Dendritic cell treated with granulocyte-macrophage colony-stimulating factor and Interleukin-4, amounts not matched to agents 40 ng/mL and 50 ng/mL, for 4 days (primary cell): ENCODE data around the gene SLC27A3.

Source experiments
- H3K27ac Mint-ChIP-seq: one replicate; pipeline ENCODE4 v1.8.0; 2022; ENCODE audit warnings: mild to moderate bottlenecking, mixed read lengths
- H3K27me3 Mint-ChIP-seq: one replicate; pipeline ENCODE4 v1.8.0; 2022; ENCODE audit warnings: mild to moderate bottlenecking, mixed read lengths
- H3K36me3 Mint-ChIP-seq: one replicate; pipeline ENCODE4 v1.8.0; 2022; ENCODE audit warnings: low read depth, mixed read lengths
- H3K4me1 Mint-ChIP-seq: one replicate; pipeline ENCODE4 v1.8.0; 2022; ENCODE audit warnings: low read depth, mixed read lengths
- H3K4me3 Mint-ChIP-seq: one replicate; pipeline ENCODE4 v1.8.0; 2022; ENCODE audit warnings: mild to moderate bottlenecking, moderate library complexity, mixed read lengths
- H3K9me3 Mint-ChIP-seq: one replicate; pipeline ENCODE4 v1.8.0; 2022; ENCODE audit warnings: mixed read lengths
- intact Hi-C: fragments of 100-400 bp; cut with micrococcal nuclease; formaldehyde crosslinking; loops from one replicate; pipeline ENCODE4 v1.15.0; 2022

Gene SLC27A3

DNA sequence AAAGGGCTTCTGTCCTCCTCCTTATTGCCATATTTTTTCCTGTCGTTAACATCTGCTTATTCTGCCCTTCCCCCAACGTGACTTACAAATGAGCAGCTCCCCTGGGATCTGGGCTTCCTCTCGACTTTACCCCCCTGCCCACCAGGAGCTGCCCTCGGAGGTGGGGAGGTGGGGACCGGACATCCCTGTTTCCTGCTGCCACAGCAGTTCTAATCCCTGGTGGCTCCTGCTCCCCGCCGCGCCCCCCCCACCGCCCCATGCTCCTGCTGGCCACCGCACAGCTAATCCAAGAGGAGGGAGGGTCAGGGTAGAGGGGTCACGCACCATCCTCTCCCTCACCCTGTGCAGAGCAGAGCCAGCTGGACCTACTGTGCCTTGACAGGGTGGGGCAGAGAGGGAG, 4.4 kb upstream of the SLC27A3 start:
- peaks cover 83% of the 10 kb centered on the region for H3K4me1 Mint-ChIP-seq
- no peaks in the 10 kb centered on the region for H3K9me3 Mint-ChIP-seq
- H3K36me3 Mint-ChIP-seq, result peaks cover 81% of the 10 kb centered on the region
- H3K4me3 Mint-ChIP-seq, result peak overlapping the region; percentile 59
- H3K27me3 Mint-ChIP-seq, result no peaks in the 10 kb centered on the region
- H3K27ac Mint-ChIP-seq, result peak overlapping the region; percentile 83
- intact Hi-C loops, result no loop called here

GRCh38 chr1:153771261-153771660, 3.9 kb upstream of the SLC27A3 start:
- Mint-ChIP-seq H3K4me3 (peak overlapping the region; percentile 52), H3K36me3 (peaks cover 81% of the 10 kb centered on the region)
- intact Hi-C loops, result no loop called here

GRCh38 chr1:153771841-153772593, 3.2 kb upstream of the SLC27A3 start:
- H3K36me3 Mint-ChIP-seq, result peaks cover 81% of the 10 kb centered on the region
- peak overlapping the region; percentile 63 for H3K4me3 Mint-ChIP-seq
- no peaks in the 10 kb centered on the region for H3K27me3 Mint-ChIP-seq
- peaks cover 90% of the 10 kb centered on the region for H3K4me1 Mint-ChIP-seq
- H3K27ac Mint-ChIP-seq, result peak overlapping the region; percentile 83
- intact Hi-C loops, result no loop called here
- H3K9me3 Mint-ChIP-seq, result no peaks in the 10 kb centered on the region

More at GRCh38 chr1:153771261-153771660, 3.9 kb upstream of the SLC27A3 start:
- H3K27ac Mint-ChIP-seq, result peak overlapping the region; percentile 83
- no peaks in the 10 kb centered on the region for H3K9me3 Mint-ChIP-seq
- no peaks in the 10 kb centered on the region for H3K27me3 Mint-ChIP-seq
- H3K4me1 Mint-ChIP-seq, result peaks cover 84% of the 10 kb centered on the region

GRCh38 chr1:153773096-153773921, 1.9 kb upstream of the SLC27A3 start:
- Mint-ChIP-seq H3K27me3 (no peaks in the 10 kb centered on the region), H3K36me3 (peaks cover 81% of the 10 kb centered on the region), H3K9me3 (no peaks in the 10 kb centered on the region), H3K4me1 (peaks cover 90% of the 10 kb centered on the region), H3K4me3 (peak overlapping the region; percentile 63), H3K27ac (peak overlapping the region; percentile 83)
- intact Hi-C loops, result no loop called here

DNA sequence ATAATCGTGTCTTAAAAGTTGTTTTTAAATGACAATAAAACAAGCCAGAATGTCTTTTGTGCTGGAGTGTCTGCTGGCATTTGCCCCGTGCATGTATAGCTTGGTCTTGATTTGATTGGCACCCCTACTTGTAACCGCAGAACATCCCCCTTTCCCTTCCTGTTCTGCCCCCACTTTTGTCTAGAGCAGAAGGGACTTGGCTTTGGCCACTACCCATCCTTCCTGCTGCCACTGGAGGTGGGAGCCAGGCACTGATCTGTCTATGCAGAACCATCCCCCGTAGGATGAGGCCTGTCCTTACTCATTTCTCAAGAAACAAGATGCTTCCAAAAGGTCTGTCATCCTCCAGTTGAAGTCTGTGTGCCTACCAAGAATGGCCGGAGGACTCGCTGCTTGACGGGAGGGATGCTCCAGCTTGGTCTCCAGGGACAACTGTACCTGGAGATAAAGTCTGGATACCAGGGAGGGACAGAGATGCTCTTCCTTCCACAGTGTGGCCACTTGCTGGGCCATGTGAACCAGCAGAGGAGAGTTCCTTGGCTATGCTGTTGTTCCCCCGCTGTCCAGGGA, 1.1 kb upstream of the SLC27A3 start:
- Mint-ChIP-seq H3K4me1 (peaks cover 90% of the 10 kb centered on the region), H3K27ac (peak overlapping the region; percentile 83), H3K9me3 (no peaks in the 10 kb centered on the region), H3K36me3 (peaks cover 81% of the 10 kb centered on the region), H3K4me3 (peak overlapping the region; percentile 84), H3K27me3 (no peaks in the 10 kb centered on the region)
- intact Hi-C loops, result no loop called here

- H3K27ac Mint-ChIP-seq, result peak overlapping the region; percentile 83
- peaks cover 90% of the 10 kb centered on the region for H3K4me1 Mint-ChIP-seq
- H3K27me3 Mint-ChIP-seq, result no peaks in the 10 kb centered on the region
- H3K9me3 Mint-ChIP-seq, result no peaks in the 10 kb centered on the region
- H3K4me3 Mint-ChIP-seq, result peak overlapping the region; percentile 84
- peaks cover 81% of the 10 kb centered on the region for H3K36me3 Mint-ChIP-seq
- intact Hi-C loops, result no loop called here
These were observed 486 bp downstream of the SLC27A3 start for GRCh38 chr1:153775458-153776327.

DNA sequence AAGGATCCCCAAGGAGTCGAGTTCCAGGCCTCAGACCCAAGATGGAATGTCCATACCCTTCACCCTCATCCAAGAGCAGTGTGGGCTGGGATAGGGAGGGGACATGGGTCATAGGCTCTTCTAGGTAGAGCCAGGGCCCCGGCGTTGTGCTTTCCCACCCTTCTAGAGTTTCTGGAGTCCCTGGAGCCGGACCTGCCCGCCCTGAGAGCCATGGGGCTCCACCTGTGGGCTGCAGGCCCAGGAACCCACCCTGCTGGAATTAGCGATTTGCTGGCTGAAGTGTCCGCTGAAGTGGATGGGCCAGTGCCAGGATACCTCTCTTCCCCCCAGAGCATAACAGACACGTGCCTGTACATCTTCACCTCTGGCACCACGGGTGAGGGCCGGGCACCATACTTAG, 1.1 kb downstream of the SLC27A3 start:
- Mint-ChIP-seq H3K27ac (peak overlapping the region; percentile 83), H3K27me3 (no peaks in the 10 kb centered on the region), H3K36me3 (peaks cover 81% of the 10 kb centered on the region), H3K4me3 (peak overlapping the region; percentile 84), H3K9me3 (no peaks in the 10 kb centered on the region), H3K4me1 (peaks cover 90% of the 10 kb centered on the region)
- intact Hi-C loops, result no loop called here

DNA sequence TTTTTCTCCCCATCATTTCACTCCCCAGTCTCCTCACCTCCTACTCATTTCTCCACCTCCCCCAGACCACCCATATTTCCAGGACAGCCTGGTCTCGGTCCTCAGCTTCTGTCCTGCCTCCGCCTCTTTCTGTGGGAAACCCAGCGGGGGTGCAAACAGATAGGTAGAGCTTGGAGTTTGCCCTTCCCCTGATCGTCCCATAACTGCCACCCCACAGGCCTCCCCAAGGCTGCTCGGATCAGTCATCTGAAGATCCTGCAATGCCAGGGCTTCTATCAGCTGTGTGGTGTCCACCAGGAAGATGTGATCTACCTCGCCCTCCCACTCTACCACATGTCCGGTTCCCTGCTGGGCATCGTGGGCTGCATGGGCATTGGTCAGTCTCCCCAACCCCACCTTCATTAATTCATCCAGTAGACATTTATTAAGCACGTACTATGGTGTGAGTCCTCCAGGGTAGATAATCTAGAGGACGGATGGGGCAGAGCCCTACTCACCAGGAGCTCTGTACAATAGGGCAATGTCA, 1.7 kb downstream of the SLC27A3 start:
- Mint-ChIP-seq H3K9me3 (no peaks in the 10 kb centered on the region), H3K4me3 (peak overlapping the region; percentile 84), H3K27me3 (no peaks in the 10 kb centered on the region), H3K36me3 (peaks cover 76% of the 10 kb centered on the region), H3K27ac (peak overlapping the region; percentile 83), H3K4me1 (peaks cover 87% of the 10 kb centered on the region)
- intact Hi-C loops, result no loop called here

- Mint-ChIP-seq H3K36me3 (peaks cover 69% of the 10 kb centered on the region), H3K9me3 (no peaks in the 10 kb centered on the region), H3K4me1 (peaks cover 87% of the 10 kb centered on the region), H3K27me3 (no peaks in the 10 kb centered on the region), H3K4me3 (peak overlapping the region; percentile 84), H3K27ac (peak overlapping the region; percentile 83)
- intact Hi-C loops, result no loop called here
These were observed 2.4 kb downstream of the SLC27A3 start for GRCh38 chr1:153777648-153778047.

DNA sequence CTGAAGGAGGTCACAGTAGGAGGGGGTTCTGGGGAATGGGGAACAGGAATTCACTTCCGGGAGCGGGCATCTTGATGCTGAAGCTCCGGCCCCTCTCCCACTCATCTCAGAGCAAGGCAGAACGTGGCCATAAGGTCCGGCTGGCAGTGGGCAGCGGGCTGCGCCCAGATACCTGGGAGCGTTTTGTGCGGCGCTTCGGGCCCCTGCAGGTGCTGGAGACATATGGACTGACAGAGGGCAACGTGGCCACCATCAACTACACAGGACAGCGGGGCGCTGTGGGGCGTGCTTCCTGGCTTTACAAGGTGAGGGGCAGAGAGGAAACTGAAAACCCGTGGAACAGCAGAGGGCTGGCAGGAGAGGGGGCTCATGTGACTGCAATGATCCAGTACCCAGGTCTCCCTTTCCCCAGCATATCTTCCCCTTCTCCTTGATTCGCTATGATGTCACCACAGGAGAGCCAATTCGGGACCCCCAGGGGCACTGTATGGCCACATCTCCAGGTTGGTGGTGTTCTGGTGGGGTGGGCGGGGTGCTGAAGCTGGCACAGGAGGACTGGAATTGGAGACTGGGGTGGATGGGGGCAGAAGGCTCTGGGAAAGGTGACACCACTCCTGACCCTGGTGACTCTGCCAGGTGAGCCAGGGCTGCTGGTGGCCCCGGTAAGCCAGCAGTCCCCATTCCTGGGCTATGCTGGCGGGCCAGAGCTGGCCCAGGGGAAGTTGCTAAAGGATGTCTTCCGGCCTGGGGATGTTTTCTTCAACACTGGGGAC, 3.0 kb downstream of the SLC27A3 start:
- Mint-ChIP-seq H3K27me3 (no peaks in the 10 kb centered on the region), H3K27ac (peak overlapping the region; percentile 83), H3K36me3 (peaks cover 63% of the 10 kb centered on the region), H3K9me3 (no peaks in the 10 kb centered on the region), H3K4me1 (peaks cover 87% of the 10 kb centered on the region), H3K4me3 (peak overlapping the region; percentile 84)
- intact Hi-C loops, result no loop called here

- intact Hi-C loops, result no loop called here
- peak overlapping the region; percentile 33 for H3K4me3 Mint-ChIP-seq
- H3K36me3 Mint-ChIP-seq, result peaks cover 61% of the 10 kb centered on the region
These were observed 3.8 kb downstream of the SLC27A3 start for GRCh38 chr1:153778824-153779519.

DNA sequence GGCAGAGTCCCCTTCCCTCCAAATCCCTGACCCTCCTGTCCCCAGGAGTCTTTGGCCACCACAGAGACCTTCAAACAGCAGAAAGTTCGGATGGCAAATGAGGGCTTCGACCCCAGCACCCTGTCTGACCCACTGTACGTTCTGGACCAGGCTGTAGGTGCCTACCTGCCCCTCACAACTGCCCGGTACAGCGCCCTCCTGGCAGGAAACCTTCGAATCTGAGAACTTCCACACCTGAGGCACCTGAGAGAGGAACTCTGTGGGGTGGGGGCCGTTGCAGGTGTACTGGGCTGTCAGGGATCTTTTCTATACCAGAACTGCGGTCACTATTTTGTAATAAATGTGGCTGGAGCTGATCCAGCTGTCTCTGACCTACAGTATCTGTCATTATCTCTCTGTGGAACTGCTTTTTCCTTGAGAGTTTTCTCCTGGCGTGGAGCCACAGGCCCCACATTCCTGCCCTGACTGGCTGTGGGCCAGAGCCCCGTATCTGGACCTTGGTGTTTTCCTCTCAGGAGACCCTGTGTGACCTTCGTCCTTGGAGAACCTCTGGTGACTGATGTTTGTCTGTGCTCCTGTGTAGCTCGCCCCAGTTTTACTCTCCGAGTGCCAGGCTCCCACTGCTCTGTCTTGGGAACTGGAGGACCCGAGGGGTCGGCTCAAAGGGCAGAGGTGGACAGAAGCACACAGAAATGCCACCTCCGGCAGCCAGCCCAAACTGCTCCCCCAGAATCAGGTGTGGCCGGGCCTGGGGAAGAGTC, 4.8 kb downstream of the SLC27A3 start:
- no peaks in the 10 kb centered on the region for H3K27me3 Mint-ChIP-seq
- peak overlapping the region; percentile 83 for H3K27ac Mint-ChIP-seq
- no peaks in the 10 kb centered on the region for H3K9me3 Mint-ChIP-seq
- no peak overlapping the region for H3K4me3 Mint-ChIP-seq
- peaks cover 70% of the 10 kb centered on the region for H3K4me1 Mint-ChIP-seq
- intact Hi-C loops, result no loop called here
- peaks cover 61% of the 10 kb centered on the region for H3K36me3 Mint-ChIP-seq

More at GRCh38 chr1:153778824-153779519, 3.8 kb downstream of the SLC27A3 start:
- H3K4me1 Mint-ChIP-seq, result peaks cover 80% of the 10 kb centered on the region
- H3K9me3 Mint-ChIP-seq, result no peaks in the 10 kb centered on the region
- H3K27me3 Mint-ChIP-seq, result no peaks in the 10 kb centered on the region
- H3K27ac Mint-ChIP-seq, result peak overlapping the region; percentile 83
